ENCODE results near the gene TBC1D24.

TBC1D24 gene

GRCh38 chr16:2436110-2436509, 38.8 kb upstream of the TBC1D24 start:
- Histone ChIP-seq H3K9me3 (ENCODE audit: insufficient read depth, low read length, severe bottlenecking) (no peaks in the 10 kb centered on the region), H3K4me3 (ENCODE audit: low read depth in 1 of 2, low read length in 2 of 2) (no peak overlapping the region), H3K36me3 (ENCODE audit: insufficient read depth, low read length) (peaks cover 93% of the 10 kb centered on the region), H3K4me2 (ENCODE audit: insufficient read depth, low read length) (no peak overlapping the region), H3K79me2 (ENCODE audit: insufficient read depth, low read length) (peaks cover 49% of the 10 kb centered on the region), H3K27me3 (ENCODE audit: insufficient read depth, low read length, poor library complexity) (no peaks in the 10 kb centered on the region), H2AFZ (ENCODE audit: low read depth, low read length) (no peak overlapping the region), H3K4me1 (ENCODE audit: insufficient read depth, low read length) (peaks cover 21% of the 10 kb centered on the region), H3K27ac (ENCODE audit: low read length) (no peak overlapping the region), H3K9ac (ENCODE audit: low read depth, low read length) (no peak overlapping the region), H4K20me1 (ENCODE audit: insufficient read depth, low read length) (peaks cover 53% of the 10 kb centered on the region)
- no peak for TF ChIP-seq EZH2 (IDR thresholded peaks at IDR 0.05; ENCODE audit: borderline replicate concordance, low read depth, low read length, severe bottlenecking)
- TF ChIP-seq, protein P1, sequence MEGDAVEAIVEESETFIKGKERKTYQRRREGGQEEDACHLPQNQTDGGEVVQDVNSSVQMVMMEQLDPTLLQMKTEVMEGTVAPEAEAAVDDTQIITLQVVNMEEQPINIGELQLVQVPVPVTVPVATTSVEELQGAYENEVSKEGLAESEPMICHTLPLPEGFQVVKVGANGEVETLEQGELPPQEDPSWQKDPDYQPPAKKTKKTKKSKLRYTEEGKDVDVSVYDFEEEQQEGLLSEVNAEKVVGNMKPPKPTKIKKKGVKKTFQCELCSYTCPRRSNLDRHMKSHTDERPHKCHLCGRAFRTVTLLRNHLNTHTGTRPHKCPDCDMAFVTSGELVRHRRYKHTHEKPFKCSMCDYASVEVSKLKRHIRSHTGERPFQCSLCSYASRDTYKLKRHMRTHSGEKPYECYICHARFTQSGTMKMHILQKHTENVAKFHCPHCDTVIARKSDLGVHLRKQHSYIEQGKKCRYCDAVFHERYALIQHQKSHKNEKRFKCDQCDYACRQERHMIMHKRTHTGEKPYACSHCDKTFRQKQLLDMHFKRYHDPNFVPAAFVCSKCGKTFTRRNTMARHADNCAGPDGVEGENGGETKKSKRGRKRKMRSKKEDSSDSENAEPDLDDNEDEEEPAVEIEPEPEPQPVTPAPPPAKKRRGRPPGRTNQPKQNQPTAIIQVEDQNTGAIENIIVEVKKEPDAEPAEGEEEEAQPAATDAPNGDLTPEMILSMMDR (IDR thresholded peaks at IDR 0.05; ENCODE audit: borderline replicate concordance, extremely low read depth, low read length, poor library complexity, severe bottlenecking) = no peak
- ATAC-seq (ENCODE audit: insufficient read depth, low read depth) = no peak
- no peak for DNase-seq

GRCh38 chr16:2437032-2437790, 37.7 kb upstream of the TBC1D24 start:
- Histone ChIP-seq H3K79me2 (ENCODE audit: insufficient read depth, low read length) (peaks cover 39% of the 10 kb centered on the region), H3K4me3 (ENCODE audit: low read depth in 1 of 2, low read length in 2 of 2) (no peak overlapping the region), H3K27ac (ENCODE audit: low read length) (no peak overlapping the region), H3K4me1 (ENCODE audit: insufficient read depth, low read length) (peaks cover 10% of the 10 kb centered on the region), H2AFZ (ENCODE audit: low read depth, low read length) (no peak overlapping the region), H3K9ac (ENCODE audit: low read depth, low read length) (no peak overlapping the region), H3K4me2 (ENCODE audit: insufficient read depth, low read length) (no peak overlapping the region), H3K27me3 (ENCODE audit: insufficient read depth, low read length, poor library complexity) (no peaks in the 10 kb centered on the region), H3K36me3 (ENCODE audit: insufficient read depth, low read length) (peaks cover 87% of the 10 kb centered on the region), H3K9me3 (ENCODE audit: insufficient read depth, low read length, severe bottlenecking) (no peaks in the 10 kb centered on the region), H4K20me1 (ENCODE audit: insufficient read depth, low read length) (peaks cover 46% of the 10 kb centered on the region)
- TF ChIP-seq, protein P1 (IDR thresholded peaks at IDR 0.05; ENCODE audit: borderline replicate concordance, extremely low read depth, low read length, poor library complexity, severe bottlenecking) = no peak
- TF ChIP-seq EZH2 (IDR thresholded peaks at IDR 0.05; ENCODE audit: borderline replicate concordance, low read depth, low read length, severe bottlenecking) = no peak
- DNase-seq (no peak), ATAC-seq (ENCODE audit: insufficient read depth, low read depth) (no peak)

DNA sequence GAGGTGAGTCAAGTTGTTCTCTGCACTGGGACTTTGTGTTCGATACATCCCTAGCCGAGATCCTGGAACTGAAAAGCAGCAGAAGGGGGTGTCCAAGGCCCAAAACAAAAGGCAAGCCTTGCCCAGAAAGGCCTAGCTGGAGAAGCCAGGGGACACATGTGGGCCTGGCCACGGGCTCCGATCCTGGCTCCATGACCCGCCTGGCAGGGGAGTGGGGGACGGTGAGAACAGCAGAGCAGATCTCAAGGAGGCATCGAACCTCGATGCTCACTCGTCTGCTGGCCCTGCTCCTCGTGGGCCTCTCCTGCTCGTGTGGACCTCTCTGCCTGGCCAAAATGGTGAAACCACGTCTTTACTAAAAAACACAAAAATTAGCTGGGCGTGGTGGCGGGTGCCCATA, 36.8 kb upstream of the TBC1D24 start:
- H3K4me1 ChIP-seq (ENCODE audit: insufficient read depth, low read length) = peaks cover 1% of the 10 kb centered on the region; the same call in 1 of the 2 replicates
- ATAC-seq (ENCODE audit: insufficient read depth, low read depth) (no peak), DNase-seq (no peak)
- no peak overlapping the region for H3K9ac ChIP-seq (ENCODE audit: low read depth, low read length)
- no peak overlapping the region for H3K4me3 ChIP-seq (ENCODE audit: low read depth in 1 of 2, low read length in 2 of 2)
- peaks cover 37% of the 10 kb centered on the region for H4K20me1 ChIP-seq (ENCODE audit: insufficient read depth, low read length)
- H3K27ac ChIP-seq (ENCODE audit: low read length) = no peak overlapping the region
- H3K9me3 ChIP-seq (ENCODE audit: insufficient read depth, low read length, severe bottlenecking) = no peaks in the 10 kb centered on the region
- TF ChIP-seq EZH2 (IDR thresholded peaks at IDR 0.05; ENCODE audit: borderline replicate concordance, low read depth, low read length, severe bottlenecking) = no peak
- TF ChIP-seq, protein P1 (IDR thresholded peaks at IDR 0.05; ENCODE audit: borderline replicate concordance, extremely low read depth, low read length, poor library complexity, severe bottlenecking) = no peak
- H3K79me2 ChIP-seq (ENCODE audit: insufficient read depth, low read length) = peaks cover 30% of the 10 kb centered on the region
- no peak overlapping the region for H3K4me2 ChIP-seq (ENCODE audit: insufficient read depth, low read length)
- no peaks in the 10 kb centered on the region for H3K27me3 ChIP-seq (ENCODE audit: insufficient read depth, low read length, poor library complexity)
- H3K36me3 ChIP-seq (ENCODE audit: insufficient read depth, low read length) = peaks cover 79% of the 10 kb centered on the region
- H2AFZ ChIP-seq (ENCODE audit: low read depth, low read length) = no peak overlapping the region

Measured in DND-41 (cell line).